IMR-90 (cell line): ENCODE results near the gene RFX1. TPM values are rescaled to one million over a fixed set of nuclear protein-coding genes. Genes with fewer than 3 reads are reported as not detected.

Experiments used
- ATAC-seq: fragments of 200-7000 bp; cut with Tn5 transposase; 2 replicates; pipeline ENCODE4 v1.9.1; 2020; ENCODE audit warnings: low read depth, mild to moderate bottlenecking, moderate library complexity
- BruUV-seq: library from RNA; stranded (reverse); fragments of 400-500 nt; replicated peaks from 2 replicates; lab custom pipeline; 2021; lab: Mats Ljungman, UMichigan
- CTCF ChIA-PET: fragments of 300-600 bp; formaldehyde crosslinking; extraction: SDS; loops from one replicate; lab custom pipeline; 2021; ENCODE audit warnings: antibody characterized with exemption; lab: Yijun Ruan, JAX
- POLR2A ChIA-PET: fragments of 300-600 bp; sonication (Branson Sonifier 250); formaldehyde crosslinking; loops from one replicate; lab custom pipeline; 2022; ENCODE audit warnings: antibody characterized with exemption; ENCODE audit not compliant: unreplicated experiment; lab: Charles Lee
- DNase-seq: peaks from one replicate; pipeline ENCODE4 v3.0.0; 2013
- H2AFZ ChIP-seq: replicated peaks from 2 replicates; pipeline ENCODE3; 2013; ENCODE audit warnings: low read length, mild to moderate bottlenecking; ENCODE audit not compliant: poor library complexity
- H2AK5ac ChIP-seq: 2 replicates; pipeline ENCODE4 v1.6.1; 2013; ENCODE audit warnings: low read depth, low read length, inconsistent platforms
- H2AK9ac ChIP-seq: replicated peaks from 2 replicates; pipeline ENCODE3; 2013; ENCODE audit warnings: mild to moderate bottlenecking, low read depth, low read length, moderate library complexity; ENCODE audit not compliant: poor library complexity
- H2BK120ac ChIP-seq: 2 replicates; pipeline ENCODE4 v1.6.1; 2013; ENCODE audit warnings: low read depth, low read length, inconsistent platforms
- H2BK15ac ChIP-seq: 3 replicates; pipeline ENCODE4 v1.6.1; 2013; ENCODE audit warnings: low read depth, low read length, inconsistent platforms
- H2BK20ac ChIP-seq: 2 replicates; pipeline ENCODE4 v1.6.1; 2013; ENCODE audit warnings: low read depth, mild to moderate bottlenecking, inconsistent platforms, low read length, moderate library complexity
- H2BK5ac ChIP-seq: 2 replicates; pipeline ENCODE4 v1.6.1; 2013; ENCODE audit warnings: mild to moderate bottlenecking, low read depth, low read length, inconsistent platforms; ENCODE audit not compliant: poor library complexity, severe bottlenecking
- H3K14ac ChIP-seq: replicated peaks from 2 replicates; pipeline ENCODE4 v1.6.1; 2013; ENCODE audit warnings: low read depth, low read length, inconsistent platforms
- H3K18ac ChIP-seq: 2 replicates; pipeline ENCODE4 v1.6.1; 2013; ENCODE audit warnings: low read depth, low read length, control low read depth
- H3K23ac ChIP-seq: 2 replicates; pipeline ENCODE4 v1.6.1; 2013; ENCODE audit warnings: low read depth, low read length, inconsistent platforms
- H3K27ac ChIP-seq: 2 replicates; pipeline ENCODE4 v1.5.1; 2013; ENCODE audit warnings: mild to moderate bottlenecking, control low read depth, low read length; ENCODE audit not compliant: insufficient read depth
- H3K27me3 ChIP-seq: 2 replicates; pipeline ENCODE4 v1.6.1; 2013; ENCODE audit warnings: low read length; ENCODE audit not compliant: control insufficient read depth, insufficient read depth
- H3K36me3 ChIP-seq: 2 replicates; pipeline ENCODE4 v1.6.1; 2013; ENCODE audit warnings: low read length, mixed read lengths; ENCODE audit not compliant: control insufficient read depth, insufficient read depth
- H3K4ac ChIP-seq: 2 replicates; pipeline ENCODE4 v1.6.1; 2013; ENCODE audit warnings: low read depth, low read length, inconsistent platforms
- H3K4me1 ChIP-seq: 2 replicates; pipeline ENCODE4 v1.6.1; 2013; ENCODE audit warnings: low read length, mixed read lengths; ENCODE audit not compliant: control insufficient read depth, insufficient read depth
- H3K4me2 ChIP-seq: 2 replicates; pipeline ENCODE4 v1.6.1; 2013; ENCODE audit warnings: low read depth, mild to moderate bottlenecking, control low read depth, low read length, moderate library complexity
- H3K4me3 ChIP-seq: 2 replicates; pipeline ENCODE4 v1.5.1; 2013; ENCODE audit warnings: low read depth, mild to moderate bottlenecking, control low read depth, low read length, moderate library complexity; ENCODE audit not compliant: insufficient read depth
- H3K56ac ChIP-seq: 2 replicates; pipeline ENCODE4 v1.6.1; 2013; ENCODE audit warnings: low read length, inconsistent platforms; ENCODE audit not compliant: insufficient read depth; ENCODE audit errors: extremely low read depth
- H3K79me1 ChIP-seq, 2 experiments: 2 replicates each; pipeline ENCODE4 v1.6.1; 2013; ENCODE audit warnings: low read length in 2 of 2, inconsistent platforms in 1 of 2, low read depth in 1 of 2
- H3K9ac ChIP-seq: 2 replicates; pipeline ENCODE4 v1.6.1; 2013; ENCODE audit warnings: low read depth, low read length, control low read depth
- H3K9me1 ChIP-seq: 2 replicates; pipeline ENCODE4 v1.6.1; 2013; ENCODE audit warnings: low read length, inconsistent platforms; ENCODE audit not compliant: insufficient read depth
- H3K9me3 ChIP-seq: 2 replicates; pipeline ENCODE4 v1.6.1; 2013; ENCODE audit warnings: low read length; ENCODE audit not compliant: control insufficient read depth, insufficient read depth
- H4K20me1 ChIP-seq: 2 replicates; pipeline ENCODE4 v1.6.1; 2013; ENCODE audit warnings: low read length, inconsistent platforms; ENCODE audit not compliant: insufficient read depth
- H4K5ac ChIP-seq: 2 replicates; pipeline ENCODE4 v1.6.1; 2013; ENCODE audit warnings: mild to moderate bottlenecking, low read depth, low read length, control low read depth
- H4K8ac ChIP-seq, 2 experiments: 2 replicates each; pipeline ENCODE4 v1.6.1; 2013; ENCODE audit warnings: low read depth in 2 of 2, low read length in 2 of 2, control low read depth in 1 of 2, inconsistent platforms in 1 of 2
- H4K91ac ChIP-seq: 2 replicates; pipeline ENCODE4 v1.6.1; 2013; ENCODE audit warnings: low read depth, low read length, inconsistent platforms; ENCODE audit not compliant: insufficient read depth
- BHLHE40 ChIP-seq: fragments of 150-350 bp; IDR thresholded peaks from 2 replicates; pipeline ENCODE4 v1.6.1; 2016; ENCODE audit warnings: mild to moderate bottlenecking, low read depth, low read length
- CEBPB ChIP-seq: IDR thresholded peaks from 2 replicates; pipeline ENCODE4 v1.6.1; 2012; ENCODE audit warnings: low read depth, low read length, improper control_type of control experiment
- CHD1 ChIP-seq: IDR thresholded peaks from 2 replicates; pipeline ENCODE4 v1.6.1; 2012; ENCODE audit warnings: low read depth, low read length, improper control_type of control experiment
- FOS ChIP-seq: fragments of 150-350 bp; IDR thresholded peaks from 2 replicates; pipeline ENCODE4 v1.6.1; 2016; ENCODE audit warnings: low read depth, low read length
- MAFK ChIP-seq: IDR thresholded peaks from 2 replicates; pipeline ENCODE4 v1.6.1; 2012; ENCODE audit warnings: low read depth, low read length, improper control_type of control experiment
- MAZ ChIP-seq: IDR thresholded peaks from 2 replicates; pipeline ENCODE4 v1.6.1; 2012; ENCODE audit warnings: low read depth, mild to moderate bottlenecking, low read length, improper control_type of control experiment, moderate library complexity, borderline replicate concordance
- MXI1 ChIP-seq: IDR thresholded peaks from 2 replicates; pipeline ENCODE4 v1.6.1; 2012; ENCODE audit warnings: low read depth, mild to moderate bottlenecking, low read length, moderate library complexity, borderline replicate concordance
- NFE2L2 ChIP-seq: fragments of 150-350 bp; IDR thresholded peaks from 2 replicates; pipeline ENCODE4 v1.6.1; 2016; ENCODE audit warnings: low read depth, mild to moderate bottlenecking, low read length
- POLR2A ChIP-seq: IDR thresholded peaks from 2 replicates; pipeline ENCODE4 v1.6.1; 2012; ENCODE audit warnings: mild to moderate bottlenecking, low read depth, low read length
- RAD21 ChIP-seq: IDR thresholded peaks from 2 replicates; pipeline ENCODE4 v1.6.1; 2012; ENCODE audit warnings: low read length, improper control_type of control experiment
- RCOR1 ChIP-seq: IDR thresholded peaks from 2 replicates; pipeline ENCODE4 v1.6.1; 2012; ENCODE audit warnings: mild to moderate bottlenecking, low read length, improper control_type of control experiment; ENCODE audit not compliant: insufficient replicate concordance
- RFX5 ChIP-seq: IDR thresholded peaks from 2 replicates; pipeline ENCODE4 v1.8.0; 2012; ENCODE audit warnings: low read depth, mild to moderate bottlenecking, low read length, moderate library complexity
- SMC3 ChIP-seq: fragments of 150-350 bp; IDR thresholded peaks from 2 replicates; pipeline ENCODE4 v1.6.1; 2016; ENCODE audit warnings: low read depth, mild to moderate bottlenecking, antibody characterized with exemption, low read length, moderate library complexity
- WGBS, 2 experiments: methylation state at CpG; one replicate each; pipeline versions ENCODE4 v1.1.5 to v1.1.7; 2013; ENCODE audit warnings: missing lambda C conversion rate in 2 of 2; ENCODE audit not compliant: insufficient read length in 1 of 2; ENCODE audit errors: extremely low coverage in 2 of 2; 5-methylcytosine and 5-hydroxymethylcytosine counted together
- dilution Hi-C: fragments of 300-500 bp; cut with HindIII; formaldehyde crosslinking; loops from one replicate; pipeline ENCODE4 v1.14.3; 2018; ENCODE audit warnings: low sequenced_read_pairs; ENCODE audit not compliant: unreplicated experiment
- in situ Hi-C: fragments of 300-500 bp; cut with MboI; formaldehyde crosslinking; loops from 3 replicates; pipeline ENCODE4 v1.14.3; 2019; ENCODE audit warnings: low sequenced_read_pairs, inconsistent platforms, mixed read lengths
- intact Hi-C: fragments of 100-400 bp; cut with micrococcal nuclease; formaldehyde crosslinking; loops from 2 replicates; pipeline ENCODE4 v1.10.0; 2022
- polyA plus RNA-seq, 3 experiments: library from polyadenylated mRNA; depleted of rRNA; stranded (reverse); fragments of >200 nt; gene quantifications; 2 replicates each; pipeline ENCODE4 v1.2.3, GENCODE V29; 2012; ENCODE audit warnings: low replicate concordance in 1 of 3
- total RNA-seq: library from RNA; depleted of rRNA; stranded (reverse); fragments of >200 nt; gene quantifications from 2 replicates; pipeline ENCODE4 v1.2.3, GENCODE V29; 2012
- TF ChIP-seq, protein P1 (sequence below): fragments of 150-350 bp; IDR thresholded peaks from 2 replicates; pipeline ENCODE4 v1.6.1; 2017; ENCODE audit warnings: mild to moderate bottlenecking, antibody characterized with exemption, low read length, low read depth
- TF ChIP-seq, protein P2 (sequence below): fragments of 150-350 bp; IDR thresholded peaks from 2 replicates; pipeline ENCODE4 v1.6.1; 2016; ENCODE audit warnings: low read depth, mild to moderate bottlenecking, low read length, moderate library complexity, borderline replicate concordance

Gene RFX1
- total and polyA plus RNA-seq, 2 of the 4 experiments (the other 2 are of a cell fraction): 0.36 to 3.1 TPM

DNA sequence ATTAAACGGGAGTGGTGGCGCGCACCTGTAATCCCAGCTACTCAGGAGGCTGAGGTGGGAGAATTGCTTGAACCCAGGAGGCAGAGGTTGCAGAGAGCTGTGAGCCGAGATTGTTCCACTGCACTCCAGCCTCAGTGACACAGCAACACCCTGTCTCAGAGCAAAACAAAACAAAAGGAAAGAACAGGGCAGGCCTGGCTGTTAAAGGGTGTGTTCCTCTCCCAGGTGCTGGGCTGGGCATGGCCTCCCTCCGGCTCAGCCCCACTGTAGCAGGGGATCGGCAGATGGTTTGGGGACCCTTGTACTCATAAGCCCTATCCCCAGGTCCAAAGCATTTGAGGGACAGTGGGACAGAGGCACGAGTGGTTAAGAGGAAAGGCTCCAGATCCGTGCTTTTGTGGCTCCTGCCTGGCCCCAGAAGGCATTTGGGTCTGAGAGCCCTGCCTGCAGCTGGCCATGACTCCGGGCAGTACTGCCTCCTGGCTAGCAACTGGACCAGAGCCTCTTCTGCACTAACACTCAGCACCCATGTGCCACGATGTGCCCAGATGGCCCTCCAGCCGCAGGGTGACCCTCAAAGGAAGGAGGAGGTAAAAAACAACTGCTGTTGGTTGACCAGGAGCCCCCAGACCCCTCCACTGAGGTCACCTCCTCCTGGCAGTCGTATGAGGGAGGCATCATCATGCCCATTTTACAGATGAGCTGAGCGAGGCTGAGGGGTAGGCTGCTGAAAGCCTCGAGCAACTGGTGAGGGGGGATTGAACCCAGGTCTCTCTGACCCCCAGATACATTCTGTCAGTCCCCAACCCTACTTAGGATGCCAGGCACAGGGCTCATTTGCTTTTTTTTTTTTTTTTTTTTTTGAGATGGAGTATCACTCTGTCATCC is 10.0 kb downstream of the RFX1 start:
- H3K4me1 ChIP-seq: no peaks in the 10 kb centered on the region
- in situ Hi-C loops (no loop called here), dilution Hi-C loops (no loop called here), intact Hi-C loops (no loop called here)
- no peak overlapping the region for H2BK20ac ChIP-seq
- H2BK5ac ChIP-seq: no peak overlapping the region
- no TSS peak for BruUV-seq
- no peak overlapping the region for H3K27ac ChIP-seq
- no peak overlapping the region for H4K91ac ChIP-seq
- no peak overlapping the region for H2BK15ac ChIP-seq
- H2BK120ac ChIP-seq: no peak overlapping the region
- H4K20me1 ChIP-seq: peaks cover 5% of the 10 kb centered on the region; the same call in 1 of the 2 replicates
- no peak overlapping the region for H3K4me3 ChIP-seq
- H3K9me1 ChIP-seq: peaks cover 7% of the 10 kb centered on the region; the same call in 1 of the 2 replicates
- no peak overlapping the region for H3K4ac ChIP-seq
- H4K5ac ChIP-seq: no peak overlapping the region
- no peak overlapping the region for H3K56ac ChIP-seq
- H3K79me1 ChIP-seq: peaks cover 16 to 46% of the 10 kb centered on the region in 2 experiments
- peak overlapping the region; percentile 24 for H2AK9ac ChIP-seq
- no peak overlapping the region for H3K18ac ChIP-seq
- H3K27me3 ChIP-seq: no peaks in the 10 kb centered on the region
- peaks cover 10% of the 10 kb centered on the region for H3K9me3 ChIP-seq
- no peak overlapping the region for H3K14ac ChIP-seq
- ChIA-PET CTCF (no interaction called here), POLR2A (interaction anchor here (0.6 kb wide), 1 partner anchor 37 kb away, joined by 3 read pairs; no protein-coding TSS in a partner anchor)
- no peak overlapping the region for H3K4me2 ChIP-seq
- H3K9ac ChIP-seq: no peak overlapping the region
- DNase-seq (no peak), ATAC-seq (no peak)
- H2AFZ ChIP-seq: no peak overlapping the region
- H2AK5ac ChIP-seq: no peak overlapping the region
- no peak overlapping the region for H4K8ac ChIP-seq
- WGBS, 2 experiments: 71% methylated on average over 1 of the region's 14 CpGs; no CpG with 5 or more reads in 1 of the 2 experiments
- no peak overlapping the region for H3K23ac ChIP-seq
- H3K36me3 ChIP-seq: peaks cover 18% of the 10 kb centered on the region
- no peak for TF ChIP-seq RFX5
- TF ChIP-seq, protein P1, sequence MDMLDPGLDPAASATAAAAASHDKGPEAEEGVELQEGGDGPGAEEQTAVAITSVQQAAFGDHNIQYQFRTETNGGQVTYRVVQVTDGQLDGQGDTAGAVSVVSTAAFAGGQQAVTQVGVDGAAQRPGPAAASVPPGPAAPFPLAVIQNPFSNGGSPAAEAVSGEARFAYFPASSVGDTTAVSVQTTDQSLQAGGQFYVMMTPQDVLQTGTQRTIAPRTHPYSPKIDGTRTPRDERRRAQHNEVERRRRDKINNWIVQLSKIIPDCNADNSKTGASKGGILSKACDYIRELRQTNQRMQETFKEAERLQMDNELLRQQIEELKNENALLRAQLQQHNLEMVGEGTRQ: no peak
- TF ChIP-seq, protein P2, sequence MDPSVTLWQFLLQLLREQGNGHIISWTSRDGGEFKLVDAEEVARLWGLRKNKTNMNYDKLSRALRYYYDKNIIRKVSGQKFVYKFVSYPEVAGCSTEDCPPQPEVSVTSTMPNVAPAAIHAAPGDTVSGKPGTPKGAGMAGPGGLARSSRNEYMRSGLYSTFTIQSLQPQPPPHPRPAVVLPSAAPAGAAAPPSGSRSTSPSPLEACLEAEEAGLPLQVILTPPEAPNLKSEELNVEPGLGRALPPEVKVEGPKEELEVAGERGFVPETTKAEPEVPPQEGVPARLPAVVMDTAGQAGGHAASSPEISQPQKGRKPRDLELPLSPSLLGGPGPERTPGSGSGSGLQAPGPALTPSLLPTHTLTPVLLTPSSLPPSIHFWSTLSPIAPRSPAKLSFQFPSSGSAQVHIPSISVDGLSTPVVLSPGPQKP: no peak
- TF ChIP-seq MXI1: no peak
- TF ChIP-seq RAD21: no peak
- TF ChIP-seq BHLHE40: no peak
- no peak for TF ChIP-seq RCOR1
- TF ChIP-seq SMC3: no peak
- no peak for TF ChIP-seq CEBPB
- no peak for TF ChIP-seq POLR2A
- no peak for TF ChIP-seq FOS
- no peak for TF ChIP-seq MAFK
- TF ChIP-seq NFE2L2: no peak
- no peak for TF ChIP-seq CHD1
- no peak for TF ChIP-seq MAZ
